Left cardiac atrium (tissue), 4 donors: Measurements from ENCODE around the gene USP35. TPM values are rescaled to one million over a fixed set of nuclear protein-coding genes. Genes with fewer than 3 reads are reported as not detected.
A peak's percentile ranks its signal among the peaks of the same experiment; 100 is the strongest.

ENCODE experiments used
- ATAC-seq, 2 donors: fragments of 200-7000 bp; cut with Tn5 transposase; one replicate each; pipeline ENCODE4 v1.9.1; 2020; ENCODE audit warnings: mild to moderate bottlenecking in 2 of 2, moderate library complexity in 2 of 2
- DNase-seq: peaks from one replicate; pipeline ENCODE4 v3.0.0-alpha.2; 2020
- intact Hi-C, 2 donors: fragments of 100-400 bp; cut with DNase I; formaldehyde crosslinking; loops; one replicate each; pipeline versions ENCODE4 v1.14.1 to v1.15.1; 2022 to 2023
- total RNA-seq, 2 donors: library from RNA; stranded (reverse); fragmentation: NEBNext Ultra II Directional; extraction: Animal tissue kit (Norgen Biotek cat#: 25700); gene quantifications; one replicate each; pipeline ENCODE4 v1.2.1, GENCODE V29; 2021
- donor health status: DM: no; HTN: yes; CAD: no.
- donor health status: DM: no; HTN: yes; CAD: no; lungs with severe emphysema.
- donor health status: DM: yes; HTN: yes; CAD: no.
- donor health status: Dilated cardiomyopathy.

Gene USP35
- total RNA-seq, 2 donors from 2014 or later = 6.5 to 10.6 TPM

- intact Hi-C loops = no loop called here
- DNase-seq = no peak
- peak; percentile 55 to 84 for ATAC-seq
Observed at GRCh38 chr11:78244080-78244479, 55.4 kb downstream of the USP35 start.

GRCh38 chr11:78244546-78245255 is 56.0 kb downstream of the USP35 start:
- intact Hi-C loops = no loop called here
- DNase-seq (no peak), ATAC-seq (peak; percentile 23 to 51)

GRCh38 chr11:78248191-78248590 is 59.5 kb downstream of the USP35 start:
- intact Hi-C loops = no loop called here
- ATAC-seq (no peak), DNase-seq (no peak)

- no peak for DNase-seq
Observed at GRCh38 chr11:78248903-78249302, 60.2 kb downstream of the USP35 start.

GRCh38 chr11:78250099-78250498 is 61.4 kb downstream of the USP35 start:
- DNase-seq = no peak
- intact Hi-C loops = no loop called here
- ATAC-seq = no peak

More at GRCh38 chr11:78248903-78249302, 60.2 kb downstream of the USP35 start:
- ATAC-seq = no peak
- intact Hi-C loops = no loop called here

- intact Hi-C loops = no loop called here
- DNase-seq (no peak), ATAC-seq (peak; percentile 44 to 93)
Observed at GRCh38 chr11:78251083-78251775, 62.5 kb downstream of the USP35 start.

- no peak for ATAC-seq
- intact Hi-C loops = no loop called here
- no peak for DNase-seq
Observed at GRCh38 chr11:78253797-78254196, 65.1 kb downstream of the USP35 start.

- DNase-seq (no peak), ATAC-seq (no peak)
- intact Hi-C loops = no loop called here
Observed at GRCh38 chr11:78254268-78254667, 65.5 kb downstream of the USP35 start.

- no peak for ATAC-seq
- DNase-seq = no peak
- intact Hi-C loops = loop anchor here in 1 of 2 donors (5.0 kb wide), 1 partner anchor 96 kb away; no protein-coding TSS in a partner anchor
Observed at GRCh38 chr11:78255919-78256318, 67.2 kb downstream of the USP35 start.

GRCh38 chr11:78256962-78257361 is 68.2 kb downstream of the USP35 start:
- ATAC-seq (peak; percentile 94 to 97), DNase-seq (peak; percentile 93)
- intact Hi-C loops = loop anchor here in 1 of 2 donors (5.0 kb wide), 1 partner anchor 95 kb away; no protein-coding TSS in a partner anchor

GRCh38 chr11:78257654-78258053 is 68.9 kb downstream of the USP35 start:
- DNase-seq (no peak), ATAC-seq (no peak)
- intact Hi-C loops = loop anchor here in 1 of 2 donors (5.0 kb wide), 1 partner anchor 95 kb away; no protein-coding TSS in a partner anchor

GRCh38 chr11:78259777-78260487 is 71.2 kb downstream of the USP35 start:
- DNase-seq = no peak
- ATAC-seq = no peak
- intact Hi-C loops = loop anchor here in 1 of 2 donors (5.0 kb wide), 1 partner anchor 92 kb away; no protein-coding TSS in a partner anchor

GRCh38 chr11:78261367-78261766 is 72.6 kb downstream of the USP35 start:
- intact Hi-C loops = no loop called here
- DNase-seq (no peak), ATAC-seq (no peak)

- no peak for ATAC-seq
Observed at GRCh38 chr11:78261828-78262227, 73.1 kb downstream of the USP35 start.

GRCh38 chr11:78262238-78262637 is 73.5 kb downstream of the USP35 start:
- ATAC-seq (no peak), DNase-seq (no peak)
- intact Hi-C loops = no loop called here

More at GRCh38 chr11:78261828-78262227, 73.1 kb downstream of the USP35 start:
- intact Hi-C loops = no loop called here
- DNase-seq = no peak

- intact Hi-C loops = no loop called here
- ATAC-seq (no peak), DNase-seq (no peak)
Observed at GRCh38 chr11:78262691-78263090, 74.0 kb downstream of the USP35 start.
